ENCODE measurements around the gene FRAT1.

The FRAT1 gene

DNA sequence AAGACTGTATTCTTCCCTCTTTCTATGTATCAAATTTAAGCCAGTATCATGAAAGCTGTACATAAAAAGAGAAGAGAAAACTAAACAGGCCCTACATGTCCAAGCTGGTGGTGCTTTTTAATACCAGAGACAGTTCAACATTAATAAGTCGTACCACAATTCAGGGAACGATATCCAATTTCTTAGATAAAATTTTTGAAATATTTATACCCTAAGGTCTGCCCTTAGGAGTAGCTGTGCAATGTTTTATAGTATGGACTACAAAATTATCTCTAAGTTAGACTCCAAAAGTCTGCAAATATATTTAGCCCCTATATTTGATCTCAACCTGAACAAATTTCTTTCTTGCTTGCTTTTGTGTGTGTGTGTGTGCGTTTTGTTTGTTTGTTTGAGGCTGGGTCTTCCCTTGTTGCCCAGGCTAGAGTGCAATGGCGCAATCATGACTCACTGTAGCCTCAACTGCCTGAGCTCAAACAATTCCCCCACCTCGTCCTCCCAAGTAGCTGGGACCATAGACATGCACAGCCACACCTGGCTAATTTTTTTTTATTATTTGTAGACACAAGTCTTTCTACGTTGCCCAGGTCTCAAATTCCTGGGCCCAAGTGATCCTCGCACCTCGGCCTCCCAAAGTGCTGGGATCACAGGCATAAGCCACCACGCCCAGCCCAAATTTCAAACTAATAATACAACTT is 39.8 kb upstream of the FRAT1 start:
- TF ChIP-seq ZFX (IDR thresholded peaks at IDR 0.05; ENCODE audit: borderline replicate concordance), result no peak
- H3K27ac ChIP-seq, result no peak overlapping the region

DNA sequence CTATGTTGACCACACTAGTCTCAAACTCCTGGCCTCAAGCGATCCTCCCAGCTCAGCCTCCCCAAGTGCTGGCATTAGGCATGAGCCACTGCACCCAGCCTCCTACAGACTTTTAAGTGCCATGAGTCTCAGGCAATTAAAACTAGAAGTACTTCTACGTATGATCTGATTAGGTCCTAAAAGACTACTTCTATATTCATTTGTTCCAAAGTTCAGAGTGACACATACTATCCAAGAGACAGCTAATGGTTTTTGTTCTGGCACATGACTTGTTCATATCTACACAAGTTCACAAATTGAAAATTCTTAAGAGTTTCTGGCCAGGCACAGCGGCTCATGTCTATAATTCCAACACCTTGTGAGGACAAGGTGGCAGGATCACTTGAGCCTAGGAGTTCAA is 38.3 kb upstream of the FRAT1 start:
- no peak overlapping the region for H3K27ac ChIP-seq
- TF ChIP-seq, protein P1, sequence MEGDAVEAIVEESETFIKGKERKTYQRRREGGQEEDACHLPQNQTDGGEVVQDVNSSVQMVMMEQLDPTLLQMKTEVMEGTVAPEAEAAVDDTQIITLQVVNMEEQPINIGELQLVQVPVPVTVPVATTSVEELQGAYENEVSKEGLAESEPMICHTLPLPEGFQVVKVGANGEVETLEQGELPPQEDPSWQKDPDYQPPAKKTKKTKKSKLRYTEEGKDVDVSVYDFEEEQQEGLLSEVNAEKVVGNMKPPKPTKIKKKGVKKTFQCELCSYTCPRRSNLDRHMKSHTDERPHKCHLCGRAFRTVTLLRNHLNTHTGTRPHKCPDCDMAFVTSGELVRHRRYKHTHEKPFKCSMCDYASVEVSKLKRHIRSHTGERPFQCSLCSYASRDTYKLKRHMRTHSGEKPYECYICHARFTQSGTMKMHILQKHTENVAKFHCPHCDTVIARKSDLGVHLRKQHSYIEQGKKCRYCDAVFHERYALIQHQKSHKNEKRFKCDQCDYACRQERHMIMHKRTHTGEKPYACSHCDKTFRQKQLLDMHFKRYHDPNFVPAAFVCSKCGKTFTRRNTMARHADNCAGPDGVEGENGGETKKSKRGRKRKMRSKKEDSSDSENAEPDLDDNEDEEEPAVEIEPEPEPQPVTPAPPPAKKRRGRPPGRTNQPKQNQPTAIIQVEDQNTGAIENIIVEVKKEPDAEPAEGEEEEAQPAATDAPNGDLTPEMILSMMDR (IDR thresholded peaks at IDR 0.05), result no peak
- TF ChIP-seq ZFX (IDR thresholded peaks at IDR 0.05; ENCODE audit: borderline replicate concordance), result no peak

GRCh38 chr10:97290076-97290475 is 29.0 kb upstream of the FRAT1 start:
- H3K27ac ChIP-seq, result peak overlapping the region; percentile 99; the same call in 1 of the 2 replicates

- H3K27ac ChIP-seq, result peak overlapping the region; percentile 99
Observed at GRCh38 chr10:97290576-97291356, 28.3 kb upstream of the FRAT1 start.

- no peak for TF ChIP-seq ZFX (IDR thresholded peaks at IDR 0.05; ENCODE audit: borderline replicate concordance)
- TF ChIP-seq, protein P1 (IDR thresholded peaks at IDR 0.05), result no peak
- peak overlapping the region; percentile 99 for H3K27ac ChIP-seq
Observed at GRCh38 chr10:97291357-97292096, 27.5 kb upstream of the FRAT1 start.

DNA sequence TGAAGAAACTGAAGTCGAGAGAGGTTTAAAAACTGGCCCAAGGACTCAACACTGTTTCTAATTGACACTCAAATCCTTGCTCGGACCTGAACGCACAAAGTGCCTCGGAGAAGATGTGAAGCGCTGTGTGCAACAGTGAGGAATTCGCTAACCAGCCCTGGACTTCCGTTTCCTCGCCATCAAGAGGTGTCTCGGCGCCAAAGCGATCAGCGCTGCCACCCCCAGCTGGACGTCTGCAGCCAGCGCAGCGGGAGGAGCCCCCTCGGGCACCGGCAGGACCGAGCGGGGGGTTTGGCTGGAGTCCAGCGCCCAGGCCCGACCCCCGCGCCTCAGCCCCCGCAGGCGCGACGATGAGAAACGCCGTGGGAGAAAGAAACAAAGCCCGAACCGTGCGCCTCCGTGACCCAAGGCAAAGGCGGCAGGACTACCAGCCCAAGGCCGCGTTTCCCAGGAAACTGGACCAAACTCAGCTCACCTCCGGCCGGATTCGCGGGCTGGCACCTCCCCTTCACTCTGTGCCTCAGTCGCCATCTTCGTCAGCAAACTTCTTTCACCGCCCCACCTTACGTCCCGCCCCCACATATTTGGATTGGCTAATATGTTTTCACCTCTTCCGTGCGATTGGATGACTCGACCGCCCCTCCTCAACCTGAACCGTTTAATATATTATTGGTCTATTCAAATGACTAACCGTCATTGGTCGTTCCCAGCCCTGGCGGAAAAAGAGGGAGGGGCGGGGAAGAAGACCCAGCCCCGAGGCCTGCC is 26.8 kb upstream of the FRAT1 start, which contains the start of gene ARHGAP19:
TSS of gene ARHGAP19 (minus strand) at position 541 of the 765 bp plus-strand sequence. CDS start at position 531, 10 bp downstream.
- peak within 1 kb of the TSS; percentile 99 for H3K27ac ChIP-seq
- TF ChIP-seq ZFX (IDR thresholded peaks at IDR 0.05; ENCODE audit: borderline replicate concordance), result no peak
- TF ChIP-seq, protein P1 (IDR thresholded peaks at IDR 0.05), result peak; percentile 40

DNA sequence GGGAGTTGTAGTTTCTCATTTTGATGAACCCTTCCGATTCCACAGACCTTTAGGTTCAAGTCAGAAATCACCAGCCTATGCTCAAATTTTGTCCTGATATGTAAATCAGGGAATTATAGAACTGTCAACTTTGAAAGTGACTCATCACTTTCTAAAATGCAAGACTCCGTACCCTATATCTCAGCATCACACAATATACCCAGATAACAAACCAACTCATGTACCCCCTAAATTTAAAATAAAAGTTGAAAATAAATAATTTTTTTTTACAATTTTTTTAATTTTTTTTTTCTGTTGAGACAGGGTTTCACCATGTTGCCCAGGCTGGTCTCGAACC is 26.2 kb upstream of the FRAT1 start:
- H3K27ac ChIP-seq, result peak overlapping the region; percentile 99
- no peak for TF ChIP-seq ZFX (IDR thresholded peaks at IDR 0.05; ENCODE audit: borderline replicate concordance)
- TF ChIP-seq, protein P1 (IDR thresholded peaks at IDR 0.05), result no peak

- no peak overlapping the region for H3K27ac ChIP-seq
- TF ChIP-seq, protein P1 (IDR thresholded peaks at IDR 0.05), result no peak
- TF ChIP-seq ZFX (IDR thresholded peaks at IDR 0.05; ENCODE audit: borderline replicate concordance), result no peak
Observed at GRCh38 chr10:97297556-97298222, 21.4 kb upstream of the FRAT1 start.
